SH-SY5Y (cell line): Measurements from ENCODE around the gene PRKAR2A.

Experiments used
- GATA2 ChIP-seq: IDR thresholded peaks from 2 replicates; pipeline ENCODE4 v1.6.1; 2011; ENCODE audit warnings: mild to moderate bottlenecking, low read depth, low read length
- GATA3 ChIP-seq: IDR thresholded peaks from 2 replicates; pipeline ENCODE4 v1.6.1; 2011; ENCODE audit warnings: low read depth, mild to moderate bottlenecking, low read length, moderate library complexity

GRCh38 chr3:48739617-48739954 lies 108.1 kb downstream of the PRKAR2A start:
- TF ChIP-seq GATA2 (no peak), GATA3 (no peak)
